Upper lobe of left lung (tissue), 6 donors: ENCODE data around the gene COPRS. TPM values are rescaled to one million over a fixed set of nuclear protein-coding genes. Genes with fewer than 3 reads are reported as not detected.

Experiments used
- ATAC-seq, 2 donors: fragments of 200-7000 bp; cut with Tn5 transposase; one replicate each; pipeline ENCODE4 v1.9.1; 2022; ENCODE audit warnings: mild to moderate bottlenecking in 2 of 2, moderate library complexity in 2 of 2; ENCODE audit not compliant: low FRiP score in 2 of 2
- DNase-seq, 2 donors: peaks; one replicate each; pipeline ENCODE4 v3.0.0-alpha.2; 2019 to 2020
- H3K27ac ChIP-seq, 4 donors: fragments of 200-600 bp; sonication (generic); one replicate each; pipeline ENCODE4 v1.5.1; 2016 to 2019
- H3K27me3 ChIP-seq, 4 donors: fragments of 200-600 bp; sonication (generic); one replicate each; pipeline ENCODE4 v1.5.1; 2017 to 2019
- H3K36me3 ChIP-seq, 4 donors: fragments of 200-600 bp; sonication (generic); one replicate each; pipeline ENCODE4 v1.5.1; 2016 to 2019
- H3K4me1 ChIP-seq, 4 donors: fragments of 200-600 bp; sonication (generic); one replicate each; pipeline ENCODE4 v1.5.1; 2018 to 2019
- H3K4me3 ChIP-seq, 4 donors: fragments of 200-600 bp; sonication (generic); one replicate each; pipeline ENCODE4 v1.5.1; 2017 to 2019; ENCODE audit warnings: mild to moderate bottlenecking in 2 of 4, moderate library complexity in 1 of 4
- H3K9me3 ChIP-seq, 4 donors: fragments of 200-600 bp; sonication (generic); one replicate each; pipeline ENCODE4 v1.5.1; 2018 to 2019
- EP300 ChIP-seq, 4 donors: sonication (generic); formaldehyde crosslinking; IDR thresholded peaks; one replicate each; pipeline ENCODE4 v1.5.1; 2017; ENCODE audit warnings: antibody characterized with exemption in 4 of 4, control low read depth in 2 of 4
- POLR2A ChIP-seq, 4 donors: fragments of 450-650 bp; IDR thresholded peaks; one replicate each; pipeline ENCODE4 v1.5.1; 2016 to 2017; ENCODE audit warnings: antibody characterized with exemption in 4 of 4, mild to moderate bottlenecking in 2 of 4
- POLR2AphosphoS5 ChIP-seq, 2 donors: sonication (generic); formaldehyde crosslinking; IDR thresholded peaks; one replicate each; pipeline ENCODE4 v1.5.1; 2017; ENCODE audit warnings: antibody characterized with exemption in 2 of 2
- WGBS, 2 donors: methylation state at CpG; one replicate each; pipeline ENCODE4 v1.1.5; 2017 to 2018; 5-methylcytosine and 5-hydroxymethylcytosine counted together
- total RNA-seq, 6 donors: library from RNA; depleted of rRNA in 4 of 6; stranded (reverse); fragments of >200 nt in 4 of 6; gene quantifications; one replicate each; pipeline versions ENCODE4 v1.1.0 to v1.2.1, GENCODE V29; 2016 to 2021
- TF ChIP-seq, protein P1 (sequence below), 6 experiments: fragments of 450-650 bp in 4 of 6; fragments of 200-600 bp in 2 of 6; sonication (generic) in 2 of 6; IDR thresholded peaks; one replicate each; pipeline ENCODE4 v1.5.1; 2016 to 2019; ENCODE audit warnings: antibody characterized with exemption in 6 of 6
- donor health status: DM: no; HTN: no; CAD: no; lungs with moderate emphysema.
- donor health status: DM: no; HTN: yes; CAD: no; lungs with severe emphysema.

Gene COPRS
- total RNA-seq, 6 donors from 2014 or later: 13.6 to 84.8 (median 44.1) TPM

- Histone ChIP-seq H3K27me3 (no peaks in the 10 kb centered on the region), H3K4me1 (no peaks in the 10 kb centered on the region), H3K4me3 (no peak overlapping the region), H3K27ac (no peak overlapping the region), H3K36me3 (no peaks in the 10 kb centered on the region), H3K9me3 (no peaks in the 10 kb centered on the region)
- no peak for TF ChIP-seq POLR2AphosphoS5 (IDR thresholded peaks at IDR 0.05)
- TF ChIP-seq, protein P1, sequence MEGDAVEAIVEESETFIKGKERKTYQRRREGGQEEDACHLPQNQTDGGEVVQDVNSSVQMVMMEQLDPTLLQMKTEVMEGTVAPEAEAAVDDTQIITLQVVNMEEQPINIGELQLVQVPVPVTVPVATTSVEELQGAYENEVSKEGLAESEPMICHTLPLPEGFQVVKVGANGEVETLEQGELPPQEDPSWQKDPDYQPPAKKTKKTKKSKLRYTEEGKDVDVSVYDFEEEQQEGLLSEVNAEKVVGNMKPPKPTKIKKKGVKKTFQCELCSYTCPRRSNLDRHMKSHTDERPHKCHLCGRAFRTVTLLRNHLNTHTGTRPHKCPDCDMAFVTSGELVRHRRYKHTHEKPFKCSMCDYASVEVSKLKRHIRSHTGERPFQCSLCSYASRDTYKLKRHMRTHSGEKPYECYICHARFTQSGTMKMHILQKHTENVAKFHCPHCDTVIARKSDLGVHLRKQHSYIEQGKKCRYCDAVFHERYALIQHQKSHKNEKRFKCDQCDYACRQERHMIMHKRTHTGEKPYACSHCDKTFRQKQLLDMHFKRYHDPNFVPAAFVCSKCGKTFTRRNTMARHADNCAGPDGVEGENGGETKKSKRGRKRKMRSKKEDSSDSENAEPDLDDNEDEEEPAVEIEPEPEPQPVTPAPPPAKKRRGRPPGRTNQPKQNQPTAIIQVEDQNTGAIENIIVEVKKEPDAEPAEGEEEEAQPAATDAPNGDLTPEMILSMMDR (IDR thresholded peaks at IDR 0.05): no peak
- TF ChIP-seq EP300 (IDR thresholded peaks at IDR 0.05): no peak
- no peak for TF ChIP-seq POLR2A (IDR thresholded peaks at IDR 0.05)
- 73 to 76% methylated on average over 14 of the region's 14 CpGs for WGBS, 2 donors
- DNase-seq: no peak
- ATAC-seq: peak in 1 of 2 donors; percentile 34
Observed at GRCh38 chr17:31825961-31826691, 32.9 kb downstream of the COPRS start.

DNA sequence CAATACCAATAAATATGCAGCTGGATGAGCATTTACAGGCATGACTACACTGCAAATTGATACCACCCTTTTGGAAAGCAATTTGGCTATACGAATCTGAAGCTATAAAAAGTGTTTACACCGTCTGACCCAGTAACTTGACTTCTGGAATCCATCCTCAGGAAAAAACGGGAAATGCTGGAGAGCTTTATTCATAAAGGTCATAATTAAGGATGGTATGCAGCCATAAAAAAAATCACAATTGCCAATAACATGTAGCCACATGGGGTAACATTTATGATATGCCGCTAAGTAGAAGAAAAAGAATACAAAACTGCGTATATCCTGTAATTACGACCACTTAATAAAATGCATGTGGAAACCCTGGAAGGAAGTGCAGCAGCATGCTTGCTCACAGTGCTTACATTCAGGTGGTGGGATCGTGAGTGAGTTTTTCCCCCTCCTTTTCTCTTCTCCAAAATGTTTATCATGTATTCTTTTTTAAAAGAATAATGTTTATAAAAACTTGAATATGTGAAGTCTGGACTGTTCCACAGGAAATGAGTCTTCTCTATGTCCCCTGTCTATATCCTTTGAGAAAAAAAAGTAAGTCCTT, 34.2 kb downstream of the COPRS start:
- H3K4me1 ChIP-seq: no peaks in the 10 kb centered on the region
- no peak overlapping the region for H3K27ac ChIP-seq
- DNase-seq: no peak
- H3K4me3 ChIP-seq: no peak overlapping the region
- 56 to 64% methylated on average over 7 of the region's 7 CpGs for WGBS, 2 donors
- TF ChIP-seq EP300 (IDR thresholded peaks at IDR 0.05) (no peak), POLR2AphosphoS5 (IDR thresholded peaks at IDR 0.05) (no peak), POLR2A (IDR thresholded peaks at IDR 0.05) (no peak)
- TF ChIP-seq, protein P1 (IDR thresholded peaks at IDR 0.05): no peak
- no peaks in the 10 kb centered on the region for H3K27me3 ChIP-seq
- no peaks in the 10 kb centered on the region for H3K9me3 ChIP-seq
- no peaks in the 10 kb centered on the region for H3K36me3 ChIP-seq
- ATAC-seq: no peak

- no peak overlapping the region for H3K27ac ChIP-seq
- WGBS, 2 donors: 62 to 77% methylated on average over 3 of the region's 3 CpGs
- TF ChIP-seq POLR2AphosphoS5 (IDR thresholded peaks at IDR 0.05): no peak
- TF ChIP-seq, protein P1 (IDR thresholded peaks at IDR 0.05): no peak
- no peak for TF ChIP-seq POLR2A (IDR thresholded peaks at IDR 0.05)
- TF ChIP-seq EP300 (IDR thresholded peaks at IDR 0.05): no peak
Observed at GRCh38 chr17:31823014-31823413, 36.0 kb downstream of the COPRS start.

DNA sequence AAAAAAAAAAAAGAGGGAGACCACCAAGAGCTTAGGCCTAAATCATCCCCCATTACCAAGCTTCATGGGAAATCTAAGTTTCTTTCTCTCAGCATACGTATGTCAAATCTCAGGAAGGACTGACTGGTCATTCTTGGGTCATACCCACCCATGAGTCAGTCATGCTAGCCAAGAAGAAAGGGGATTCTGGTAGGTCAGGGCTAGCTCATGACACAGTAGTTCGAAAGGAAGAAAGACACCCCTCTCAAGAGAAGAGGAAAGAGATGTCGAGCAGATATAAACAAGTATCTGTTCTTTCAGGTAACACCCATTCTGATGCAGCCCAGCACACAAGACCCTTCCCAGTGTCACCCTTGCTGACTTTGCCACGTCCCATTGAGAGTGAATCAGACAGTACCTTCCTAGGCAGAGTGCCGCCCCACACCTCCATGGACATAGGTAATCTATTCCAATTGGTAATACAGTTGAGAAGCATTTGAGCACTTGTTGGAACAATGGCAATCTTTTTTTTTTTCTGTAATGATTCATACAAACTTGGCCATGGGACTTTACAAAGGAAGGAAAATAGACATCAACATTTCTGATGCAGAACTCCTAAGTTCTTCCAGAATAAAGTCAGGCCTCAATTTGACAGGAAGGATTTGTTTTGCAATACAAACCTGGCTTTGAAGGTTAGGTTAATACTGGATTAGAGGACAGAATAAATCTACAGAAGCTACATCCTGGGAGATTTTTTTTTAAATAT, 38.2 kb downstream of the COPRS start:
- WGBS, 2 donors: 69 to 79% methylated on average over 5 of the region's 5 CpGs
- no peak overlapping the region for H3K4me3 ChIP-seq
- no peaks in the 10 kb centered on the region for H3K4me1 ChIP-seq
- H3K9me3 ChIP-seq: no peaks in the 10 kb centered on the region
- TF ChIP-seq POLR2A (IDR thresholded peaks at IDR 0.05) (no peak), POLR2AphosphoS5 (IDR thresholded peaks at IDR 0.05) (no peak), EP300 (IDR thresholded peaks at IDR 0.05) (no peak)
- TF ChIP-seq, protein P1 (IDR thresholded peaks at IDR 0.05): no peak
- ATAC-seq (no peak), DNase-seq (no peak)
- H3K27ac ChIP-seq: no peak overlapping the region
- H3K27me3 ChIP-seq: no peaks in the 10 kb centered on the region
- no peaks in the 10 kb centered on the region for H3K36me3 ChIP-seq

More at GRCh38 chr17:31823014-31823413, 36.0 kb downstream of the COPRS start:
- Histone ChIP-seq H3K4me1 (no peaks in the 10 kb centered on the region), H3K4me3 (no peak overlapping the region), H3K9me3 (no peaks in the 10 kb centered on the region), H3K27me3 (no peaks in the 10 kb centered on the region), H3K36me3 (no peaks in the 10 kb centered on the region)
- DNase-seq (no peak), ATAC-seq (no peak)
